ENCODE results near the gene KCNQ1.

GRCh38 chr11:2865922-2866577 is 421.2 kb downstream of the KCNQ1 start:
- TF ChIP-seq, protein P1, sequence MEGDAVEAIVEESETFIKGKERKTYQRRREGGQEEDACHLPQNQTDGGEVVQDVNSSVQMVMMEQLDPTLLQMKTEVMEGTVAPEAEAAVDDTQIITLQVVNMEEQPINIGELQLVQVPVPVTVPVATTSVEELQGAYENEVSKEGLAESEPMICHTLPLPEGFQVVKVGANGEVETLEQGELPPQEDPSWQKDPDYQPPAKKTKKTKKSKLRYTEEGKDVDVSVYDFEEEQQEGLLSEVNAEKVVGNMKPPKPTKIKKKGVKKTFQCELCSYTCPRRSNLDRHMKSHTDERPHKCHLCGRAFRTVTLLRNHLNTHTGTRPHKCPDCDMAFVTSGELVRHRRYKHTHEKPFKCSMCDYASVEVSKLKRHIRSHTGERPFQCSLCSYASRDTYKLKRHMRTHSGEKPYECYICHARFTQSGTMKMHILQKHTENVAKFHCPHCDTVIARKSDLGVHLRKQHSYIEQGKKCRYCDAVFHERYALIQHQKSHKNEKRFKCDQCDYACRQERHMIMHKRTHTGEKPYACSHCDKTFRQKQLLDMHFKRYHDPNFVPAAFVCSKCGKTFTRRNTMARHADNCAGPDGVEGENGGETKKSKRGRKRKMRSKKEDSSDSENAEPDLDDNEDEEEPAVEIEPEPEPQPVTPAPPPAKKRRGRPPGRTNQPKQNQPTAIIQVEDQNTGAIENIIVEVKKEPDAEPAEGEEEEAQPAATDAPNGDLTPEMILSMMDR (IDR thresholded peaks at IDR 0.05) = no peak
- no peak for TF ChIP-seq POLR2A (IDR thresholded peaks at IDR 0.05)

Data from lower leg skin (tissue), 3 donors.